CD4-positive, alpha-beta T cell treated with Interleukin-6 at 100 ng/mL for 8 hours (primary cell): ENCODE measurements around the gene LHFPL6.

ENCODE experiments used
- DNase-seq: peaks from one replicate; pipeline ENCODE4 v3.0.0-alpha.2; 2020; ENCODE audit warnings: mixed read lengths, low spot score

LHFPL6 gene

DNA sequence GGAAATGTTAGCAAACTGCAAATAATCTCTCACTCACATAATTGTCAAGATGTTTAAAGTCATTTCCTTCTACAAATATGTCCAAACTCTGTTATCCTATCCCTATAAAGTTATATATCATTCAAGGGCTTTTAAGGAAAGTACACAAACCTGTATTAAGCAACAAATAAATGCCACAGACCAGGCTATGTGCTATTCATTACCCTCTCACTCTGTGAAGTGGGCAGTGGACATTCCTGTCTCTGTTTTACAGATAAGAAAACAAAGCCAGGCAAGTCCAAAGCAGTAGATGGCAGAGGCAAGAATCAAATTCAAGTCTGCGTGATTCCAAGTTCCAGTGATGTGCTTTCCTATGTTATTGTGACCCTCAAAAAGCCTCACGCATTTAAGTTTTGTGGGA lies 140.6 kb downstream of the LHFPL6 start:
- DNase-seq = no peak

DNA sequence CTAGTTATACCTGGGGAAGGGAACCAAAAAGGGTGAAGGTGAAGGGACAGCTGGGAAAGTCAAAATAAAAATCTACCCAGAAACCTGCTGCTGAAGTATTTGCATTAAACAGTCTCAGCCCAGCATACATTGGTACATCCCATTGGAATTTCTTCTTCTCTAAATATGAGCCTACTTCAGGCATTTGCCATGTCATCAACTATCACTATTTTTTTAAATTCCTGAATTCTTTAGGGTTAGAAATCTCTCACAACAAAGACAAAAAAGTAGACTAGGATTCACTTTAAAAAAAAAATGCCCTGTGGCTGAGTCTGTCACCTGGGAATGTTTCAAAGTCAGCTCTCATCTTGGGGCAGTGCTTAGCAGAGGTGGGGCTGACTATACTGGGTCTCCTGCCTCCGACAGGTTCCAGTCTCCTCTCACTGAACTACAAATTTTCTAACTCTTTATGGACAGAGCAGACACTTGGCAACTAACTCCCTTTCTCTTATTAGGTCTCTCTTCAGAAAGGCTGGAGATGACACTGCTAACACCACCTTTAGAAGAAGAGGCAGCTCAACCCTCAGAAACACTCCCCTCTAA lies 141.2 kb downstream of the LHFPL6 start:
- DNase-seq = no peak

DNA sequence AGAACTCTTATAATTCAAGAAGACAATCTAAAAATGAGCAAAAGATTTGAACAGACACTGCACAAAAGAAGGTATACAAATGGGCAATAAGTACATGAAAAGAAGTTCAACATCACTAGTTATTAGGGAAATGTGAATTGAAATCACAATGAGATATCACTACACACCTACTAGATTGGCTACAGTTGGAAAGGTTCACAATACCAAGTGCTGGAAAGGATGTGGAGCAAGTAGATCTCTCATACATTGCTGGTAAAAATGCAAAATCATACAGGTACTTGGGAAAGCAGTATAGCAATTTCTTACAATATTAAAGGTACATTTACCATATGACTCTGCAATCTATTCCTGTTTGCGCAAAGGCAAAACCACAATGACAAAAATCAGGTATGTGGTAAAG lies 145.7 kb downstream of the LHFPL6 start:
- no peak for DNase-seq

DNA sequence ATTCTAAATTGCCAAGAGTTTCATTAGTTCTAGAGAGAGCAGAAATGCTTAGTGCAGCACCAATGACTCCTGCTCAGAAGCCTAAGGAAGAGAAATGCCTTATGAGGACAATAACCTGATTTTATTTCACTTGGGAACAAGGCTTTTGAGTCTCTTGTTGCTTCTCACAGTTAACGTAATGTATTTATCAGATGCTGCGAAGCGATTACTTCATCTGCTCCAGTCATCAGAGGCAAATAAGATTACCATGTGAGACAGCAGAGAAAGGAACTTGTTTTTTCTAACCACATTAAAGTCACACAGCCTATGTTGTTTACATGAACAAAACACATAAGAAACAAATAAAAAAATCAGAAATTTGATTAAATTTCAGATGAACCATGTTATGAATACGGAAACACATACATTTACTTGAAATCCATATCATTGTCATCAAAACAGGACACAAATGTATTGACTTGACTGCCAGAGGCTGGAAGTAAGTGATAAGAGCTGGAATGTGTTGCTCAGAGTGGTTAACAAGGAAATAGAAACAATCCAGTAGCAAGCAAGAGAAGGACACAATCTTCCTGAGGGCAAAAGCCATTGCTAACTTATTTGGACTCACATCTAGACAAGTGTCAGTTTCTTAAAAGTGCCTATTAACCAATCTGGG lies 147.3 kb downstream of the LHFPL6 start:
- DNase-seq = no peak

- DNase-seq = no peak
Observed at GRCh38 chr13:39452834-39453233, 150.2 kb downstream of the LHFPL6 start.

DNA sequence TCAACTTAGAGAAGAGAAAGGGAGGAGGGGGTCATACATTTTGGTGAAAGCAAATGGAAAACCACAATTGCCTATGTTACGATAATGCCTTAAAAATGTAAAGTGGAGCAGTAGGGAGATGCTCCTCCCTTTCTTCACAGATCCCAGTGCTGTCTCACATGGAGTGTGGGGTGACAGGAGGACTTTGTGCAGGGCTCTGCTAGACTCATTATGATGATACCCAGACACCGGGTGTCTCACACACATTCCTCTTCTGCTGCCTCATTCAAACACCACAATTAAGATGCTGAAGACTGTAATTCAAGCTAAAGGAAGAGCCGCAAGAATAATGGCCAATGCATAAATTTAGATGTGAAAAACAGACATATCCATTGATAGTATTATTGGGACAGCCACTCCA lies 150.6 kb downstream of the LHFPL6 start:
- no peak for DNase-seq

DNA sequence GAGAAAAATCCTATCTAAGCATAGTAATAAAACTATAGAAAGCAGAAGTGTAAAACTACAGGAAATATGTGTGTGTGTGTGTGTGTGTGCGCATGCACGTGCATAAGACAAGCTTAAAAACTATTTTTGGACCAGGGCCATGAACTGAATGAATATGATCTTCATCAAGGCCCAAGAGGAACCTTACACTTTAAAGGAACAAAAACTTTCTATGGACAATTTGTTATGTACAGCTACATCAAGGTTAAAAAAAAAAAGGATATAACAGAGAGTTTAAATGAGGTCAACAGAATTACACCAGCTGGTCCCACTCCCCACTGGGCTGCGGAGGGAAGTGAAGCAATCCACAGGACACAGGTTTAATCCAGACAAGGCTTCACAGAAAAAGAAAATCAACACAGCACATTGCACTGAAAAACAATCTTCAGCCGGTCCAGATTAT lies 151.1 kb downstream of the LHFPL6 start:
- DNase-seq = no peak

DNA sequence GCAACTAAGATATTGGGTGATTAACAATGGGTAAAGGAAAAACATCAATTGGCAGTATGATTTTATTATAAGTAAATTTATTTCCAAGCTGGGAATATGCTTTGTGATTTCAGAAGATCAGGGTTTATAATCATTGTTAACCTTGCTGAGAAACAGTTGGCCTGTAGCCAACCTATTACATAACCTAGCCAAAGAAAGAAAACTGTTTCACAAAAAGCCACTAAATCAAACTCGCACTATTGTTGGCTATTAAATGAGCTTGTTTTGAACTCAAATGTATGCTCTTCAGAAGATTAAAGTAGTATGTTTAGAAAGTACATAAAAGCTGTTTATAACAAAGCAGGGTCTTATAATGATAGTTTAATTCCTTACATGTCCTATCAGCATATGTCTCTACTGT lies 151.7 kb downstream of the LHFPL6 start:
- DNase-seq = no peak

GRCh38 chr13:39450176-39450575 lies 152.8 kb downstream of the LHFPL6 start:
- no peak for DNase-seq

DNA sequence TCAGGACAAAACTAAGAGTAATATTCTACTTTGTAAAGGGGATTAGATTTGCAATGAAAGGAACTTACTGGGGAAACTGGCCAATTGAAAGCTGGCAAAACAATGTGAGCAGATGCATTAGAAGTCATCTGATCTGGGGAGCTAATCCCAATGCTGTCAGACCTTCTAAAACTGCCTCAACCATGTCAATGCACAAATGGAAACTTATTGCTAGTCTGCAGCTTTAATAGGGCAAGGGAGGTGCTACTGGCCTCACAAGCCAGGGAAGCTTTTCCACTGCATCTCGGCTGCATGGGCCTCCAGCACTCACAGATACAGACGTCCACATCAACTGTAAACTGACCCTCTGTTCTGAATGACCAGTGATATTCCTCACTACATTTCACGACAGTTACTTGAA lies 154.2 kb downstream of the LHFPL6 start:
- no peak for DNase-seq

- no peak for DNase-seq
Observed at GRCh38 chr13:39446865-39447264, 156.1 kb downstream of the LHFPL6 start.

DNA sequence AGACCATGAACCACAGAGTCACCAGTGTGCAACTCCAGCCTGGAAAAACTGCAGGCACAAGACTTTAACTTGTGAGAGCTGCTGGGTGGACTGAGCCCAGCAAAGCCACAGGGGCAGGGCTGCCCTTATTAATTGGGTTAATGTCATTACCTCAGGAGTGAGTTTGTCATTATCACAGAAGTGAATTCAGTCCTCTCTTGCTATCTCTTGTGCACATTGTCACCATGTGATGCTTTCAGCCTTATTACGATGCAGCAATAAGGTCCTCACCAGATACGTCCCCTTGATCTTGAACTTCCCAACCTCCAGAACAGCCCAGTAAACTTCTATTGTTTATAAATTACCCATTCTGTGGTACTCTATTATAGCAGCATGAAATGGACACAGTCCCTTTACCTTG lies 158.1 kb downstream of the LHFPL6 start:
- DNase-seq = no peak

DNA sequence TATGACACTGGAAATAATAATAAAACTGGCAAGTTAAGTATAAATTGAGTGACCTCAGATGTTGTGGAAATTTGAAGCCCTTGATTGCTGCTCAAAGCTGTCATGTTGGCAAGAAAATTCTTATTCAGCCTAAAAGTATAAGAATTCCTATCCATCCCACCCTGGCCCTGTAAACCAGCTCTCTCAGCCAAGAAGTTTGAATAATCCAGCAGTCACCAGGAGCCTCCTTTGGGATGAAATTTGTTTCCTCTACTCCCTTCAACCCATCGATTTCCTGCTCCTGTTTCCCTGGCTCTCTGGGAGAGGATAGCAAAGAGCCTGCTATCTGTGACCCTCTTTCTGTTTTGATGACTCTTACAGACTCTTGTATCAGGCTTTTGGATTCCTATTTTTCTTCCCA lies 169.3 kb downstream of the LHFPL6 start:
- DNase-seq = no peak

DNA sequence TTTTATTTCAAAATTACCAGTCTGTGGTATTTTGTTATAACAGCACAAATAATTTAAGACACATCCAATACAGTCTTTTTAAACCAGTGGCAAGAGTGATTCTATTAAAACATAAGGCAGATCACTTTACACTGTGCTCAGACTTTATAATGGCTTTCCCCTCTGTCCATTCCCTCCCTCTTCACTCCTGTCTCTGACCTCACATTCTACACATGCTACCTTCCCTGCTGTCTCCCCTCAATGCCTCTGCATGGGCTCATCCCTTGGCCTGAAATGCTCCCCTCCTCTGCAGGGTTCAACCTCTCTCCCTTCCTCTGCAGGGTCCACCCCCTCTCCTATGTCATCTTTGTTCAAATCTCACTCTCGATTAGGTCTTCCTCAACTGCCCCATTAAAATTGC lies 170.8 kb downstream of the LHFPL6 start:
- DNase-seq = no peak

DNA sequence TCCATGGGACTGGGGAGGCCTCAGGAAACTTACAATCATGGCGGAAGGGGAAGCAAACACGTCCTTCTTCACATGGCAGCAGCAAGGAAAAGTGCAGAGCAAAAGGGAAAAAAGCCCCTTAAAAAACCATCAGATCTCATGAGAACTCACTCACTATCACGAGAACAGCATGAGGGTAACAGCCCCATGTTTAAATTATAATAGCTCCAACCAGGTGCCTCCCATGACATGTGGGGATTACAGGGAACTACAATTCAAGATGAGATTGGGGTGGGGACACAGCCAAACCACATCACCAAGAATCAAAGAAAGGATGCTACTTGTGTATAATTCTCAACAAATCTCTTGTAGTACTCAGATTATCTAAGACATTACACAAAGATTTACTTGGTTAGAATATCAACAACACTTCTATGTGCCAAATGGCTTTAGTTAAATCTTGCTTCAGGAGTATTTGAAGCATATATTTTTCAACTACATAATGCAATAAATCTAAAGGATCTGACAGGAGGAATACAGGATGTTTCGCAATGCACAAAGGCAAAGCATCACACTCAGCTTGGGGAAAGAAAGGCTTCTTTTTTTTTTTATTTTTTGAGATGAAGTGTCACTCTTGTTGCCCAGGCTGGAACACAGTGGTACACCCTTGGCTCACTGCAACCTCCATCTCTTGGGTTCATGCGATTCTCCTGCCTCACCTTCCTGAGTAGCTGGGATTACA lies 180.0 kb downstream of the LHFPL6 start:
- DNase-seq = no peak

- no peak for DNase-seq
Observed at GRCh38 chr13:39419876-39420275, 183.1 kb downstream of the LHFPL6 start.

GRCh38 chr13:39419068-39419467 lies 183.9 kb downstream of the LHFPL6 start:
- DNase-seq = no peak

- DNase-seq = no peak
Observed at GRCh38 chr13:39418424-39418823, 184.6 kb downstream of the LHFPL6 start.

DNA sequence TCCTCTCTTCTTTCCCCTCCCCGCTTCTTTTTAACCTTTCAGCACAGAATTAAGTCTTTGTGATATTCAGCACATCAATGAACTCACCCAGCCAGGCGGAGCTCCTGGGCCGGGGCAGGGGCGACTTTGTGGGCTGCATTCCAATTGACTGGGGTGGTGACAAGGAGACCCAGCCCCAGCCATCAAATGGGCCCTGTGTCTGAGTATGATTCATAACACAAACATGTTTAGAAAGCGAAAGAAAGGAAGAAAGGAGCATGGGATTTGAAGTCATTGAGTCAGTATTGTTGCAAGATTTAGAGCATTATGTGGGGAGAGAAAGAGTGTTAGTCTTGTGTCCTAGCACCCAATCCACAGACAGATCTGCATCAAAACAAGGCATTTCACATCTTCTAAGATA lies 185.3 kb downstream of the LHFPL6 start:
- DNase-seq = no peak

GRCh38 chr13:39417131-39417530 lies 185.9 kb downstream of the LHFPL6 start:
- no peak for DNase-seq

- no peak for DNase-seq
Observed at GRCh38 chr13:39415008-39415802, 187.8 kb downstream of the LHFPL6 start.

GRCh38 chr13:39414339-39414738 lies 188.7 kb downstream of the LHFPL6 start:
- no peak for DNase-seq

- DNase-seq = no peak
Observed at GRCh38 chr13:39411511-39411910, 191.5 kb downstream of the LHFPL6 start.
